ENCODE results near the gene NBPF3. TPM values are rescaled to one million over a fixed set of nuclear protein-coding genes. Genes with fewer than 3 reads are reported as not detected.
"Not testable (repeated sequence)": the region's sequence is repeated elsewhere in the genome, so short reads cannot be mapped to it uniquely, and the experiment has no call there.

Gene NBPF3
- total RNA-seq, 1 donor from 2014 or later, result 11.2 TPM

DNA sequence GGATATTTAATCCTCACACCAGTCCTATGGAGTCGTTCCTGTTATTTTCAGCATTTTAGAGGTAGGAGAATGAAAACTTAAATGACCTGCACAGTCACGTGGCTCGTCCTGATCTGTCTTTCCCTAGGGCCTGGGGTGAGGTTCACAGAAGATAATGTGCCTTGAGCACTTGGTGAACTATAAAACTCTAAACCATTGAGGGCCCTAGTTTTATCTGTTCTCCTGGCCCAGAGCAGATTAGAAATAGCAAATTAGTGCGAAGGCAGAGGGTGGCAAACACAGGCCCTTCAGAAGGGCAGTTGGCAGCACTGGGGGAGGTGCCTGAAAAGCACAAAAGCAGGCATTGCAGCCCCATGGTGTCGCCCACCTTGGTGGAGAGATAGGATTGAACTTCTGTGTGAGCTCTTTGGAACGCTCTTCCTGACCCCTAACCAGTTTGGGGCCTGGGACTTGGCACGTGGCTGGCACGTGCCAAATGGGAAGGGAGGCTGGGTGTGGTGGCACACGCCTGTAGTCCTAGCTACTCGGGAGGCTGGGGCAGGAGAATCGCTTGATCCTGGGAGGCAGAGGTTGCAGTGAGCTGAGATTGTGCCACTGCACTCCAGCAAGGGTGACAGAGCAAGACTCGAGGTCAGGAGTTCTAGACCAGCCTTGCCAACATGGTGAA lies 1.2 kb upstream of the NBPF3 start:
- not testable (repeated sequence) for DNase-seq (ENCODE audit: low spot score)

DNA sequence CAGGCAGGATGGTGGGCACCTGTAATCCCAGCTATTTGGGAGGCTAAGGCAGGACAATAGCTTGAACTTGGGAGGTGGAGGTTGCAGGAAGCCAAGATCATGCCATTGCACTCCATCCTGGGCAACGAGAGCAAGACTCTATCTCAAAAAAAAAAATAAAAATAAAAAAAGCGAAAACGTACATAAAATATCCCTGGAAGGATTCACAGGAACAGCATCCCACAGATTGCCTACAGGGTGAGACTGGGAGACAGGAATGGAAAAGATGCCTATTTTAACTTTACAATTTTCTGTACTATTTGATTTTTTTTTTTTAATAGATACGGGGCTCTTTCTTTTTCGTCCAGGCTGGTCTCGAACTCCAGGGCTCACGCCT lies 604 bp upstream of the NBPF3 start:
- no peak for DNase-seq (ENCODE audit: low spot score)

DNA sequence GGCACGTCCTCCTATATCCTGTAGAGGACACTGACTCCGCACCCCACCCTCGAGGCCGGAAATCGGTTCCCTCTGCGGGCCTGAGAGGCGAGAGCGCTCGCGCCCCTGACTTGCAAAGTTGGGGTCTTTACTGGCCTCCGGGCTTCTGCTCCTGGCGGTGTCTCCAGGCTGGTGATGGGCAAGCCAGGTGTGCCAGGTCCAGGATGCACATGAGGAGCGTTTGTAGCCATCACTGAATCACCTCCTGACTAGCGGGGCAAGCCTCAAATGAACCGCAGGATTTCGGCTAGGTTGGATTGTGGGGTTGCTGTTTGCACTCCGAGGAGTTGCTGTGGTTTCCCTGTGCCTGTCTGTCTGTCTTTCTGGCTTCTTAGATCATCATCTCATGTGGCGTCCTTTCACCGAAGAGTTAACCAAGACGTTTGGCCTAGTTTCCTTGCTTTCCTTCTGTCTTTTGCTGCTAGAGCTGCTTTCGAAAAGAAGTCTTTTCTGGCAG lies 741 bp downstream of the NBPF3 start:
- DNase-seq (ENCODE audit: low spot score), result peak; percentile 80

DNA sequence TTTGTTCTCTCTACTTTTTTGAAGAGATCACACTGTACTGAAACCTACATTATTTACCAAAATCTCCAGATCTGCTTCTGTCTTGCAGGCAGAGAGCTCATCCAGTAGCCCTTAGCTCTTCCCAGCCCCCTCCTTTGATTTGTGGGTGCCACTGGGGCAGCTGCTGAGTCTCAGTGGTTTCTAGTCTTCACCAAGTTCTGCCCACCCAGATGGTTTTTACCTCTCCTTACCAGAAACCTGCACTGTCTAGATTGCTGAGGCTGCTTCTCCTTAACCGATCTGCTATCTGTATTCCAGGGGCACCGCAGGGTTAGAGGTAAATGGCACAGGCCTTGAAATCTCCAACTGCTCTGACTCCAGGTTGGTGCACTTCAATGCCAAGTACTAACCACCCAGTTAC lies 6.7 kb downstream of the NBPF3 start:
- peak; percentile 37 for DNase-seq (ENCODE audit: low spot score)

DNA sequence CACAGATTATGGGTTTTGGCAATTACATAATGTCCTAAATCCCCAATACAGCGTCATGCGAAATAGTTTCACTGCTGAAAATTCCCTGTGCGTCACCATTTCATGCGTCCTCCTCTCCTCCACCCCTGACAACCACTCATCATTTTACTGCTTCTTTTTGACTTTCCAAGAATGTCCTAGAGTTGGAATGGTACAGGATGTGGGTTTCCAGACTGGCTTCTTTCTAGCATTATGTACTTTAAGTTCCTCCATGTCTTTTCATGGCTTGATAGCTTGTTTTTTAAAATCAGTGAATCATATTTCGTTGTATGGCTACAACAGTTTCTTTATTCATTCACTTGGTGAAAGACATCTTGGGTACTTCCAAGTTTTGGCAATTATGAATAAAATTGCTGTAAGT lies 7.4 kb downstream of the NBPF3 start:
- no peak for DNase-seq (ENCODE audit: low spot score)

DNA sequence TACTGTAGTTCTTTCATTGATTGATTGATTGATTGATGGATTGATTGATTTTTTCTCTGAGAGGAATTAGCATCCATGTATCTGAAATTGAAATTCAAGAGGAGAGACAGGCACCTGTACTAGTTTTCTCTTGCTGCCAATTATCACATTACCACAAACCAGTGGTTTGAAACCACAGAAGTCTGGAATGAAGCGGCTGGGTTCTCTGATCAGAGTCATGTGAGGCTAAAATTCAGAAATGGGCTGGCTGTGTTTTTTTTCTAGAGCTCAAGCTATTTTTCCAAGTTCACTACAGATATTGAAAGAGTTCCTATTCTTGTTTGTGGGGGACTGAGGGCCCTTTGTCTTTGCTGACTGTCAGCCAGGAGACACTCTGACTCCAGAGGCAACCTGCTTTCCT lies 10.0 kb downstream of the NBPF3 start:
- no peak for DNase-seq (ENCODE audit: low spot score)

DNA sequence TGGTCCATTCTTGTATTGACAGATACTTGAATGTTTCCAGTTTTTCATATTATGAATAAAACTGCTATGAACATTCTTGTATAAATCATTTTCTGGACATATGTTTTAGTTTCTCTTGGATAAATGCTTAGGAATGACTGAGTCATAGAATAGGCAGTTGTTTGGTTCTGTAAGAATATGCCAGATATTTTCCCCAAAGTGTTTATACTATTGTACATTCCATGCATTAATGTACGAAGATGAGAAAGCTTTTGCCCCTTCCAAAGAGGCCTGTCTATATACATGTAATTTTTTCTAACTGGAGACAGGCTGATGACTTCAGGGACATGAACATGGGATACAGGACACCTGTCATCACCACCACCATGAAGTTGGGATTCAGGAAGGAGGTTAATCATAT lies 11.3 kb downstream of the NBPF3 start:
- no peak for DNase-seq (ENCODE audit: low spot score)

DNA sequence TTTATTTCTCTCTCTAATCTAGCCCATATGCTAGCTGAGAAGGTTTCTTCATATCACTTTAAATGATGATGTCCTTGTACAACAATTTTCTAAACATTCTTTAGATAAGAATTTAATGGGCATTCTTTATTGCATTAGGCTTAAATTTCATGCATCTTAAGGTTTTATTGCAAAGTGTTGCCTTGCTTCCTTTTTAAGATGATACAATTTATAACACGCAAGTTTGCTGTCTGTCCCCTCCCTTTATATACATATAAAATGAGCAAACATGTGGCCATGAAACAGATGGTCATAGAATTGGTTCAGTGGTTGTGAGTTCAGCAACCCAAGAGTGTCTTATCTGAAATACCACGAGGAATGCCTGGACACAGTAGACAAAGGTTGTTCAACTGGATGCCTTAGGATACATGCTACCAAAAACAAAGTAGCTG lies 12.1 kb downstream of the NBPF3 start:
- DNase-seq (ENCODE audit: low spot score), result no peak

DNA sequence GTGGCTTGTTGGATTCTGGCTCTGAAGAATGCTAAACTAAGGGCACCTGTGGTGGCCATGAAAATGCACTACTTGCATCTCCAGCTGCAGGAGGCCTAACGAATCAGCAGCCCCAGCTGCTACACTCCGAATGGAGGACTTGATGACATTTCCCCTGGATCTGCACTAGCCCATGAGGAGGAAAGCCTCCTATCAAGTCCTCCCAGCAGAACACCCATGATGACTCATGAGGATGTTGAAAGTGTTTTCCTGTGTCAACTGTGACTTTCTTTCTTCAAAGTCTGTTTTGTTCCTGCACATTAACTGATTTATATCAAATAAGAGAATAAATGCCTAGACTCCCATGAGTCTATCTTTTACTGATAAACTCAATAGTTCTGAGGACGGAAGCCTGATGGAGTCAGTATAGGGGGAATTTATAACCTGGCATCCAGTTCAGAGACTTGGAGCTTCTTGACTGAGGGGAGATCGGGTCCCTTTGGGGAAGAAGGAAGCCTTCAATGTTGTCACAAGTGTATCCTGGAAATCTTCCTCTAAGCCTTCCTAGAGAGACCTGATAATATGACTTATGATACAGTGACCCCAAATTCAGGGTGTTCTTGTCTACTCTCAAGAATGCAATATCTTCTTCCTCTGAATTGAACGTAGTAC lies 14.2 kb downstream of the NBPF3 start:
- DNase-seq (ENCODE audit: low spot score), result not testable (repeated sequence)

DNA sequence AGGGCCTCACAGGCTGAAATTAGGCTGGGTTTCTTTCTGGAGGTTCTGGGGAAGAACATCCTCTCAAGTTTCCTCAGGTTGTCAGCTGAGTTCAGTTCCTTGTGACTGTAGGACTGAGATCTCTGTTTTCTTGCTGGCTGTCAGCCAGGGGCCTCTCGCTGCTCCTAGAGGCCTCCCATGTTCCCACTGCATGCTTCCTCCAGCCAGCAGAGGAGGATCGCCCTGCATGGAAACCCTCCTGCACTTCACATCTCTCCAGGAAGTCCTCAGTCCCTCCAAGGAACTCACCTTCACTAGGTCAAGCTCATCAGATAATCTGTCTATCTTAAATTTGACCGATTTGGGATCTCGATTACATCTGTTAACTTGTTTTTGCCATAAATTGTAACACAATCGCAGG lies 15.0 kb downstream of the NBPF3 start:
- DNase-seq (ENCODE audit: low spot score), result not testable (repeated sequence)

DNA sequence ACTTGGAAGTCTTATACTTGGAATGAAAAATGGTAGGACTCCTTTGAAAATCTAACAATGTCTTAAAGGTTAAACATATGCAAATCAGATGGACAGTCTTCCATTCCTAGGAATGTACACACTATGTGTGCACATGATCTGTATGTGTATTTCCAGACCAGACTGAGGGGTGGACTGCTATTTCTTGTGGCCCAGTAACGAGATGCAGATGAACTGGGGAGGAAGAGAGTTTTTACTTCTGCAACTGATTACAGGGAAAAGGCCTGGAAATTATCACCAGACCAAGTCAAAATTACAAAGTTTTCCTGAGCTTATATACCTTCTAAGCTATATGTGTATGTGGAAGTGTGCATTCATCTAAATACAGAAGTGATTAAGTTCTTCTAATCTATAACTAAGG lies 17.7 kb downstream of the NBPF3 start:
- no peak for DNase-seq (ENCODE audit: low spot score)

DNA sequence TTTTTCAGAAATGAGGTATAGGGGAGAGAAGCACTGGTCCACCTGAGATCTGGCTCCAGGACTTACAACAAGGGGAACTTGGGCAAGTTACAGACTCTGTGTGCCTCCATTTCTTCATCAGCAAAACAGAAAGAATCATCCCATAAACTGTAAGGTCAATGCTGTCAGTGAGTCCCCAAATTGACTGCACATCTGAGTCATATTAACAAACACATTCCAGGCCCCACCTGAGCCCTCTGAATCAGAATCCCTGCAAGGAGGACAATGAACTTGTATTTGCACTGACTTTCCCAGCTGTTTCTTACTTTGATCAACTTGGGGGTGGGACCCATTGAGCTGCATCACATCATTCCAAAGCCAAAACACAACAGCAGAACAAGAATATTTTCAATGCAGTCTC lies 25.2 kb downstream of the NBPF3 start:
- not testable (repeated sequence) for DNase-seq (ENCODE audit: low spot score)

DNA sequence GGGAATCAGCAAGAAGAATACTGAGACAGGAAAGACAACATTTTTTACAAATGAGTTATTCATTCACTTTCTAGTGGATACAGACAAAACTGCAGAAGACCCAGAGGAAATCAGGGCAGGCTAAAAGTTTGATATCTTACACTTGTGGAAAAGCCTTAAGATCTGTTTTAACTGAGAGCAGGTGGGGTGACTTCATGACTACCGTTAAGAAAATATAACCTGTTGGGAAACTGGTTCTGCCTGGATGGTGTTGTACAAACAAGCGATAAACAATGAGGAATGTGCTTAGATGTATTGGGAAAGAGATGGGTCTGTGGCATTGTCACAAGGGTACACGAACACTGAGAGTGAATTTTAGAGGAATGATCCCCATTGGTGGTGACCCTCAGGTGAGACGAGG lies 28.0 kb downstream of the NBPF3 start:
- DNase-seq (ENCODE audit: low spot score), result not testable (repeated sequence)

DNA sequence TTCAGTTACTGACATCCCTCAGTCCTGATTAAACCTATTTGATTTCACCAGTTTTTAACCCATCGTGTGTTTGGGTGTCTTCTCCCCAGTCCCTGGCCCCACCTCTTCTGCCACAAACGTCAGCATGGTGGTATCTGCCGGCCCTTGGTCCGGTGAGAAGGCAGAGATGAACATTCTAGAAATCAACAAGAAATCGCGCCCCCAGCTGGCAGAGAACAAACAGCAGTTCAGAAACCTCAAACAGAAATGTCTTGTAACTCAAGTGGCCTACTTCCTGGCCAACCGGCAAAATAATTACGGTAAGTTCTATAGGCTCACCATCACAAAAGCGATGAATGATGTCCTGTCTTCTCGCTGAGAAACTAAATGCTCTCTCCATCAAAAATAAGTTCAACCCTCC lies 28.7 kb downstream of the NBPF3 start:
- DNase-seq (ENCODE audit: low spot score), result no peak

DNA sequence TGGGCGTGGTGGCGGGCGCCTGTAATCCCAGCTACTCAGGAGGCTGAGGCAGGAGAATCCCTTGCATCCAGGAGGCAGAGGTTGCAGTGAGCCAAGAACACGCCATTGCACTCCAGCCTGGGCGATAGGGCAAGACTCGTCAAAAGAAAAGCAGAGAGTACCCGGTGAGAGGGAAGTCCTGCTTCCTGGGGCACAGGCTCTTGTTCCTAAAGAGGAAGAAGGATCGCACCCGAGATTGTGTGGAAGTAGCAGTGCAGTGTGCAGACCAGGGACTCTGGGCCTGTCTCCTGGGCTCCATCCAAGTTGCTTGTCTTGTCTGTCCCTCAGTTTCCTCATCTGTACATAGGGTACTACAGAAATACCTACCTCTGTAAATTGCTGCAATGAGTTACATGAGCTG lies 29.6 kb downstream of the NBPF3 start:
- no peak for DNase-seq (ENCODE audit: low spot score)

DNA sequence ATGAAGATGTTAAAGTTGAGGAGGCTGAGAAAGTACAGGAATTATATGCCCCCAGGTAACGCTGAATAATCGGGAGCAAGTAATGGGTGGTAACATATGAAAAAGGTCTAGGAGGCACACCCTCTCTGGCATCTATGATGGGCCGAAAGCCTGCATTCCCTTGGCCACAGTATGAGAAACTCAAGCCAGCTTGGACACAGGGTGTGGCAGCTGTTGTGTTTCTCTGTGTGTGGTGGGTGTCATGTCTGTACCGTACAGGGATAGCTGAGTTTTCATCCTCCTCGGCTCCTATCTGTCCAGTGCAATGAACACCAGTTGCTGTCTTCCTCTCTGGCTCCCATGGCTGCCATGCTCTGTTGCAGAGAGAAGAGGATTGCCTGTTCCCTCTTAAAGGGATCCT lies 32.9 kb downstream of the NBPF3 start:
- DNase-seq (ENCODE audit: low spot score), result no peak

DNA sequence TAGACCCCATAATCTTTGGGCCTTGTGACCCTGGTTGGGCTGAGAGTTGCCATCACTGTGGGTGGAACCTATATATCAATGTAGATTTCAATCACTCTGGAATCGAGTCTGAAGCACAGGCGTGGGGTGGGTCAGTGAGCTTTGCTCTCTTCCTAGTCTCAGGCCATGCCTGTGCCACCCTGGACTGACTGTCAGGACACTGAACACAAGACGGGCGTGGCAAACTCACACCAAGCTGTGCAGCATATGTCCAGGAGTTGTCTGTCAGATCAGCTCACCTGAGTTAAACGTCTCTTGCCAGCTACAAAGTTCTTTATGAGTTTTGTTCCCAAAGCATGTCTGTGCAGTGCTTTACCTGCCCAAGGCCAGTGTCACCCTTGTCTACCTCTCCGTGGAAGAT lies 38.4 kb downstream of the NBPF3 start:
- DNase-seq (ENCODE audit: low spot score), result no peak

DNA sequence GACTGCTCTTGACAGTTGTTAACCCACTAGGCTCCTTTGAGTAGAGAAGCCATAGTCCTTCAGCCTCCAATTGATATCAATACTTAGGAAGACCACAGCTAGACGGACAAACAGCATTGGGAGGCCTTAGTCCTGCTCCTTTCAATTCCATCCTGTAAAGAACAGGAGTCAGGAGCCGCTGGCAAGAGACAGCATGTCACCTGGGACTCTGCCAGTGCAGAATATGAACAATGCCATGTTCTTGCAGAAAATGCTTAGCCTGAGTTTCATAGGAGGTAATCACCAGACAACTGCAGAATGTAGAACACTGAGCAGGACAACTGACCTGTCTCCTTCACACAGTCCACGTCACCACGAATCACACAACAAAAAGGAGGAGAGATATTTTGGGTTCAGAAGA lies 43.9 kb downstream of the NBPF3 start:
- peak; percentile 12 for DNase-seq (ENCODE audit: low spot score)

DNA sequence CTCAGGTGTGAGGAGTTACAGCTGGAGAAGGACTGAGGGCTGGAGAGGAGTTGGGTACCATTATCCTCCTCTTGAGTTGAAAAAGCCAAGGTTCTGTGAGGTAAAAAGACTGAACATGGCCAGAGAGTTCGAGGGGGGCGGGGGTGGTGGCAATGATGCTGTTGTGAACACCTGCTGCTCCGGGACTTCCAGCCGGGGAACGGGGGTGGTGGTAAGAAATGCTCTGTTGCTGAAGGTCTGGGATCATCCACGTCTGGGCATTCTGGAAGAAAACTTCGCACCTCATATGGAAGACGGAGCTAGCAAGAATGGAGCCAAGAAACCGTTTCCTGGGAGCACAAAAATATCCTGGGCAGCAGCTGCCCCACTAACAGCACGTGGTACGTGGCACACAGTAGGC lies 49.2 kb downstream of the NBPF3 start:
- DNase-seq (ENCODE audit: low spot score), result peak; percentile 67

DNA sequence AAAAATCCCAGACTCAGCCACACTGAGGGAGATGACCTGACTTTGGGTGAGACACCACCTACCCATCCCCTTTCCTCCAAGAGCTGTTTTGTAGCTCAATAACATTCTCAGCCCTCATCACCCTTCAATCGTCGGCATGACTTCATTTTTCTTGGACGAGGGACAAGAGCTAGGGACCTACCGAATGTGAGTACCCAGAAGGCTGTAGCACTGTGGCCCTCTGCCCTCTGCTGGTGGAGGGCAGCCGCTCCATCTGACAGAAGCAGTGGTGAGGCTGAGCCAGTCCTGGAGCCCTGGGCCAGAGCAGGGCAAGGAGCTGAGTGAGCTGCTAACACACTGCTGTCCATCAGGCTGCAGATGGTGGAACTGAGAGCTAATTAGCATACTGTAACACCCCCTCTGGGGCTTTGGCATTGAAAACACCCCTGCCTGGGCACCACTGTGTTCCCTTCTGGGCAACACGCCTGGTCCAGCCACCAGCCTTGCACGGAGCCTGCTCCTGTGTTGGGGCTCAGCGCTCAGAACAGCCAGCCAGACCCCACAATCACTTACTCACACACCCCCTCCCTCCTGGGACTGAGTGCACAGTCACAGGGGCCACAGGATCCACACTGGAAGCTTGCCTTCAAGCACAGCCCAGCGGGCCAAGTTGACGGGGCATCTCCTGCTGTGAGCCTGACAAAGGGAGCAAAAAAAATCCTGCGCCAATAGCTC lies 51.0 kb downstream of the NBPF3 start:
- peak; percentile 83 for DNase-seq (ENCODE audit: low spot score)

DNA sequence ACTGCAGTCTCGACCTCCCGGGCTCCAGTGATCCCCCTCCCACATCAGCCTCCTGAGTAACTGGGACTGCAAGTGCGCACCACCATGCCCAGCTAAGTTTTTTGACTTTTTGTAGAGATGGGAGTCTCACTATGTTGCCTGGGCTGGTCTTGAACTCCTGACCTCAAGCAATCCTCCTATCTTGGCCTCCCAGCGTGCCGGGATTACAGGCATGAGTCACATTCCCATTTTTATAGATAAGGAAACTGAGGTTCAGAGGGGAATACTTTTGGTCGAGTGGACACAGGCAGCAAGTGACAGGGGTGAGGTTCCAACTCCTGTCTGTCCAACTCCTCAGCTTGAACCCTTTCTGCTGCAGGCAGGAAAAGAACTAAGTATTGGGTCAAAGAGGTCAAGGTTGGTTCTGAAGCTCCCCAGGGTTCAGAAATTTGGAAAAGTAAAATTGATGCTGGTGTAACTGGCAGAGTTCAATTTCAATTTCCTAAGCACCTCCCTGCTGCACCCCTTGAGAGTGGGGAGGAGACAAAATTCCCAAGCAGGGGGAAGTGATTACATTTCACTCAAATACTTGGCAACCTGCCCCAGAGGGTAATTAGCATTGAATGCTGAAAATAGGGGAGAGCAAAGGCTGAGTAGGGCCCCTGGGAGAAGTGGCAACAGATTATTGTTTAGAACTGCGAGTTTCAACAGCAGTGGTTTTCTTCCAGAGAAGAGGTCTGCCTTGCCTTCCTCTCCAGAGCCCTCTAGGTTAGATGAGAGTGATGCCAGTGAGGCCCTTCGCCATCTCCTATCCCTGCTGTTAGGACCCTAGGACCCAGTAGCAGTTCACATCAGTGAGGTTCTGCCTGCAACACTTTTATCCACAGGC lies 51.8 kb downstream of the NBPF3 start:
- DNase-seq (ENCODE audit: low spot score), result no peak

DNA sequence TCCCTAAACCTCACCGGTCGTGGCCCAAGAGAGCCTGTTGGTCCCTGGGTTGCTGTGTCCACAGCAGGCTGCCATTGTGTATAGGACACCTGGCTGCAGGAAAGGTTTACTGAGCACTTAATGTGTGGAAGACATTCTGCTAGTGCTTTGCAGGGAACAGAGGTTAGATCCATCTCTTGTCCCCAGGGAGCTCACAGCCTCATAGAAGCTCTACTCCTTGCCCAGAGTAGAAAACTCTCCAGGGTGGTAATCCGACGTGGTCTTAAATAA lies 52.4 kb downstream of the NBPF3 start:
- peak; percentile 39 for DNase-seq (ENCODE audit: low spot score)
